K562 (cell line): ENCODE results near the gene LRP6. TPM values are rescaled to one million over a fixed set of nuclear protein-coding genes. Genes with fewer than 3 reads are reported as not detected.

Experiments
- ATAC-seq: fragments of 200-7000 bp; cut with Tn5 transposase; 3 replicates; pipeline ENCODE4 v1.9.1; 2020; ENCODE audit warnings: moderate library complexity
- BruUV-seq: library from RNA; stranded (reverse); fragments of 400-500 nt; replicated peaks from 2 replicates; lab custom pipeline; 2021; lab: Mats Ljungman, UMichigan
- CTCF ChIA-PET: fragments of 300-600 bp; formaldehyde crosslinking; extraction: SDS; loops from one replicate; lab custom pipeline; 2021; ENCODE audit warnings: low intra/inter-chr PET ratio; lab: Yijun Ruan, JAX
- POLR2A ChIA-PET: fragments of 300-600, 350-650 bp; sonication (Branson Sonifier 250); formaldehyde crosslinking; extraction: SDS; loops from one replicate; lab custom pipeline; 2021; ENCODE audit warnings: antibody characterized with exemption, inconsistent platforms; lab: Yijun Ruan, JAX
- DNase-seq, 4 experiments: peaks; one replicate each; pipeline versions ENCODE4 v3.0.0 to v3.0.0-alpha.2; 2011 to 2018; ENCODE audit warnings: low spot score in 3 of 4, mixed read lengths in 3 of 4; ENCODE audit errors: extremely low read depth in 1 of 4
- FAIRE-seq: peaks from 2 replicates; lab custom pipeline; 2011; peaks lifted over from hg19 to GRCh38; lab: Jason Lieb, UNC
- H2AFZ ChIP-seq: 2 replicates; pipeline ENCODE4 v1.6.0; 2011; ENCODE audit warnings: low read depth, low read length, control low read depth, inconsistent platforms
- H3K27ac ChIP-seq: fragments of 200-600 bp; 3 replicates; pipeline ENCODE4 v1.8.0; 2011; ENCODE audit warnings: low read depth, mild to moderate bottlenecking, control low read depth, inconsistent platforms, low read length, moderate library complexity, mixed read lengths; ENCODE audit errors: extremely low read depth
- H3K27me3 ChIP-seq, 2 experiments: fragments of 300-600 bp in 1 of 2; 2 replicates in 1 of 2; 3 replicates in 1 of 2; pipeline versions ENCODE4 v1.6.0 to v1.8.0; 2011; ENCODE audit warnings: inconsistent platforms in 2 of 2, low read length in 2 of 2, mild to moderate bottlenecking in 1 of 2, mixed read lengths in 1 of 2, moderate library complexity in 1 of 2; ENCODE audit not compliant: control insufficient read depth in 2 of 2, insufficient read depth in 2 of 2
- H3K36me3 ChIP-seq: fragments of 300-600 bp; 3 replicates; pipeline ENCODE4 v1.8.0; 2011; ENCODE audit warnings: mild to moderate bottlenecking, low read length, inconsistent platforms; ENCODE audit not compliant: control insufficient read depth, insufficient read depth
- H3K4me1 ChIP-seq, 2 experiments: fragments of 200-600 bp in 1 of 2; replicated peaks in 1 of 2; 2 replicates in 1 of 2; 3 replicates in 1 of 2; pipeline versions ENCODE4 v1.5.1 to v1.8.0; 2011; ENCODE audit warnings: inconsistent platforms in 2 of 2, low read length in 2 of 2, mild to moderate bottlenecking in 1 of 2, mixed read lengths in 1 of 2, moderate library complexity in 1 of 2; ENCODE audit not compliant: control insufficient read depth in 2 of 2, insufficient read depth in 2 of 2
- H3K4me2 ChIP-seq: 2 replicates; pipeline ENCODE4 v1.6.1; 2011; ENCODE audit warnings: low read length, control low read depth, inconsistent platforms, mixed read lengths; ENCODE audit not compliant: insufficient read depth
- H3K4me3 ChIP-seq: fragments of 200-600 bp; sonication (generic), shearing (Covaris generic); 2 replicates; pipeline ENCODE4 v1.5.1; 2016; ENCODE audit warnings: control low read depth, inconsistent platforms
- H3K79me2 ChIP-seq: fragments of 200-600 bp; 3 replicates; pipeline ENCODE4 v1.8.0; 2011; ENCODE audit warnings: low read length, inconsistent platforms; ENCODE audit not compliant: control insufficient read depth, insufficient read depth
- H3K9ac ChIP-seq, 2 experiments: 2 replicates each; pipeline versions ENCODE4 v1.6.0 to v1.6.1; 2011; ENCODE audit warnings: low read depth in 2 of 2, low read length in 2 of 2, control low read depth in 1 of 2, inconsistent platforms in 1 of 2, mild to moderate bottlenecking in 1 of 2, mixed read lengths in 1 of 2; ENCODE audit not compliant: insufficient read depth in 1 of 2
- H3K9me1 ChIP-seq: one replicate; pipeline ENCODE4 v1.6.0; 2011; ENCODE audit warnings: inconsistent platforms, mild to moderate bottlenecking, low read length, moderate library complexity; ENCODE audit not compliant: control insufficient read depth, insufficient read depth
- H3K9me3 ChIP-seq: replicated peaks from 2 replicates; pipeline ENCODE4 v1.5.1; 2011; ENCODE audit warnings: low read depth, low read length, inconsistent platforms; ENCODE audit not compliant: control insufficient read depth, insufficient read depth
- H4K20me1 ChIP-seq: replicated peaks from 2 replicates; pipeline ENCODE4 v1.6.1; 2011; ENCODE audit warnings: low read length, inconsistent platforms, mixed read lengths; ENCODE audit not compliant: control insufficient read depth, insufficient read depth
- DPF2 ChIP-seq: fragments of 450-650 bp; IDR thresholded peaks from 2 replicates; pipeline ENCODE4 v1.6.1; 2016
- ELF4 ChIP-seq: fragments of 450-650 bp; formaldehyde crosslinking; IDR thresholded peaks from 2 replicates; pipeline ENCODE4 v1.4.0; 2022; ENCODE audit warnings: missing genetic modification characterization
- FUS ChIP-seq: fragments of 200-400 bp; formaldehyde crosslinking; optimal IDR thresholded peaks from 2 replicates; pipeline ENCODE3; 2017; ENCODE audit warnings: low read depth, low read length
- GATA2 ChIP-seq: sonication (generic); formaldehyde crosslinking; IDR thresholded peaks from 2 replicates; pipeline ENCODE4 v1.4.0; 2020; ENCODE audit warnings: mild to moderate bottlenecking, missing genetic modification reagents
- MCM7 ChIP-seq, 2 experiments: fragments of 450-650 bp; IDR thresholded peaks; 2 replicates each; pipeline ENCODE4 v1.6.1; 2016 to 2018
- MED1 ChIP-seq: sonication (generic); formaldehyde crosslinking; IDR thresholded peaks from 2 replicates; pipeline ENCODE4 v1.8.1; 2023; ENCODE audit warnings: missing genetic modification reagents, borderline replicate concordance
- MYBL2 ChIP-seq, 2 experiments: fragments of 450-650 bp in 1 of 2; sonication (generic) in 1 of 2; formaldehyde crosslinking in 1 of 2; IDR thresholded peaks; 2 replicates each; pipeline versions ENCODE4 v1.6.1 to v1.8.1; 2017 to 2022; ENCODE audit warnings: borderline replicate concordance in 1 of 2, inconsistent platforms in 1 of 2, low read depth in 1 of 2, mild to moderate bottlenecking in 1 of 2, missing genetic modification reagents in 1 of 2, moderate library complexity in 1 of 2
- OTX1 ChIP-seq: fragments of 450-650 bp; formaldehyde crosslinking; IDR thresholded peaks from 2 replicates; pipeline ENCODE4 v1.4.0; 2022; ENCODE audit warnings: mild to moderate bottlenecking
- PML ChIP-seq: IDR thresholded peaks from 2 replicates; pipeline ENCODE4 v1.6.1; 2012; ENCODE audit warnings: low read length, inconsistent platforms
- PTRF ChIP-seq: fragments of 450-650 bp; IDR thresholded peaks from 2 replicates; pipeline ENCODE4 v1.6.1; 2016; ENCODE audit warnings: mild to moderate bottlenecking, missing genetic modification characterization, missing compliant biosample characterization
- RUNX1 ChIP-seq: sonication (generic); IDR thresholded peaks from 2 replicates; pipeline ENCODE4 v1.6.1; 2016; ENCODE audit warnings: antibody characterized with exemption, low read depth
- SMARCA4 ChIP-seq: fragments of 450-650 bp; IDR thresholded peaks from 2 replicates; pipeline ENCODE4 v1.6.1; 2016
- TGIF2 ChIP-seq: sonication (generic); formaldehyde crosslinking; IDR thresholded peaks from 2 replicates; pipeline ENCODE4 v1.8.1; 2022; ENCODE audit warnings: mild to moderate bottlenecking, missing genetic modification reagents, moderate library complexity
- TRIM24 ChIP-seq, 2 experiments: fragments of 450-650 bp; IDR thresholded peaks; 2 replicates each; pipeline ENCODE4 v1.6.1; 2016
- ZKSCAN8 ChIP-seq: fragments of 200-800 bp; sonication (Bioruptor generic); IDR thresholded peaks from 2 replicates; pipeline ENCODE4 v1.6.1; 2016; ENCODE audit warnings: missing genetic modification characterization, missing compliant biosample characterization
- WGBS: fragments of 100-300 bp; shearing (Covaris generic); methylation state at CpG from one replicate; pipeline ENCODE4 v1.1.6; 2016; ENCODE audit warnings: low coverage, mixed read lengths; ENCODE audit not compliant: insufficient coverage; ENCODE audit errors: missing lambda C conversion rate; 5-methylcytosine and 5-hydroxymethylcytosine counted together
- in situ Hi-C: fragments of 300-500 bp; cut with MboI; formaldehyde crosslinking; loops from 4 replicates; pipeline ENCODE4 v1.15.0; 2018; ENCODE audit warnings: inconsistent platforms, mixed read lengths
- intact Hi-C: fragments of 100-400 bp; cut with micrococcal nuclease; formaldehyde crosslinking; loops from 2 replicates; pipeline ENCODE4 v1.14.2; 2022
- polyA plus RNA-seq, 8 experiments: library from polyadenylated mRNA; depleted of rRNA in 4 of 8; stranded (reverse) in 5 of 8; unstranded in 3 of 8; fragments of >200 nt; fragmentation: Nextera tagmentation in 2 of 8; fragmentation: Illumina TruSeq in 1 of 8; extraction: Ambion mirVana in 2 of 8; extraction: Trizol in 1 of 8; gene quantifications; 2 replicates each; pipeline versions ENCODE4 v1.2.1 to v1.2.3, GENCODE V29; 2011 to 2014; ENCODE audit warnings: inconsistent platforms in 1 of 8, missing spikeins in 1 of 8
- total RNA-seq, 7 experiments: library from RNA; depleted of rRNA in 6 of 7; stranded (reverse); fragments of >200 nt in 6 of 7; fragmentation: Illumina TruSeq in 2 of 7; extraction: Trizol in 2 of 7; gene quantifications; 2 replicates each; pipeline versions ENCODE4 v1.2.1 to v1.2.3, GENCODE V29; 2011 to 2021; ENCODE audit warnings: low replicate concordance in 1 of 7
- TF ChIP-seq, protein P1 (sequence below), 2 experiments: fragments of 450-650 bp in 1 of 2; sonication (generic) in 1 of 2; formaldehyde crosslinking in 1 of 2; IDR thresholded peaks in 1 of 2; conservative IDR thresholded peaks in 1 of 2; 2 replicates each; pipeline versions ENCODE4 v1.6.1 to v1.8.1; 2016 to 2023; ENCODE audit warnings: mild to moderate bottlenecking in 2 of 2, moderate library complexity in 2 of 2, inconsistent platforms in 1 of 2, missing genetic modification reagents in 1 of 2
- TF ChIP-seq, protein P2 (sequence below): fragments of 450-650 bp; IDR thresholded peaks from one replicate; pipeline ENCODE4 v1.6.1; 2018; ENCODE audit warnings: mild to moderate bottlenecking, moderate library complexity; ENCODE audit not compliant: partially characterized antibody

The LRP6 gene
- total and polyA plus RNA-seq, 9 of the 15 experiments (the other 6 are each of a cell fraction or from before 2014, with no cell fraction given): 3.0 to 17.0 (median 10.8) TPM

DNA sequence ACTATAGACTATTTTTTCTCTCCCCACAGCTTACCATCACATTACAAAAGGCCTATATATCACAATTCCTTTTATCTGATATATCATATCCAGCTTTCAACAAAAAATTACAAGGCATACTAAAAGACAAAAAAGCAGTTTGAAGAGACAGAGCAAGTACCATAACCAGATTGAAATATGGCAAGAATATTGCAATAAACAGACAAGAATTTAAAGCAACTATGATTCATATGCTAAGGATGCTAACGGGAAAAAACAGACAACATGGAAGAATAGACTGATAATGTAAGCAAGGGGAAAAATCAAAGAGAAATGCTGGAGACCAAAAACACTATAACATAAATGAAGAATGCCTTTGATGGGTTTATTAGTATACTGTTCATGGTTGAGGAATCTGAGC lies 40.7 kb downstream of the LRP6 start (continued):
- TF ChIP-seq TGIF2 (CRISPR knock-in tag) (no peak), SMARCA4 (no peak)

GRCh38 chr12:12224240-12224940 lies 42.5 kb downstream of the LRP6 start:
- DNase-seq (peak in 2 of 4 experiments; percentile 16 to 33), FAIRE-seq (no peak), ATAC-seq (peak; percentile 72)
- ChIA-PET CTCF (no interaction called here), POLR2A (no interaction called here)
- peaks cover 2 to 5% of the 10 kb centered on the region in 2 experiments; a peak in 3 of 5 replicates for H3K4me1 ChIP-seq
- peaks cover 86% of the 10 kb centered on the region for H3K79me2 ChIP-seq
- no peak overlapping the region for H3K9ac ChIP-seq
- H3K9me3 ChIP-seq: no peaks in the 10 kb centered on the region
- BruUV-seq: no TSS peak
- H2AFZ ChIP-seq: no peak overlapping the region
- H3K9me1 ChIP-seq: no peaks in the 10 kb centered on the region
- H3K27ac ChIP-seq: no peak overlapping the region
- intact Hi-C loops: no loop called here
- H3K36me3 ChIP-seq: no peaks in the 10 kb centered on the region
- no peaks in the 10 kb centered on the region for H3K27me3 ChIP-seq
- H3K4me2 ChIP-seq: no peak overlapping the region
- H4K20me1 ChIP-seq: 0 out of 2 replicates have a peak, but pooled peaks cover 5% of the 10 kb centered on the region
- in situ Hi-C loops: no loop called here
- WGBS: 100% methylated on average over 1 of the region's 2 CpGs
- no peak overlapping the region for H3K4me3 ChIP-seq
- TF ChIP-seq PML (peak; percentile 53; the same call in 1 of the 2 replicates), OTX1 (no peak), FUS (no peak), RUNX1 (no peak), MCM7 (IDR thresholded peaks at IDR 0.05) (no peak), MYBL2 (IDR thresholded peaks at IDR 0.05; ENCODE audit: low read depth) (no peak), MYBL2 (CRISPR knock-in tag; IDR thresholded peaks at IDR 0.05; ENCODE audit: borderline replicate concordance) (no peak), GATA2 (peak; percentile 17; the same call in 1 of the 2 replicates), ELF4 (CRISPR knock-in tag) (no peak), DPF2 (peak; percentile 74), MED1 (CRISPR knock-in tag) (no peak), ZKSCAN8 (CRISPR knock-in tag) (no peak), PTRF (tag) (no peak), TRIM24 (IDR thresholded peaks at IDR 0.05) (peak in 1 of 2 experiments; percentile 60; a peak in 1 of 4 replicates), SMARCA4 (peak; percentile 71)
- TF ChIP-seq, protein P1, sequence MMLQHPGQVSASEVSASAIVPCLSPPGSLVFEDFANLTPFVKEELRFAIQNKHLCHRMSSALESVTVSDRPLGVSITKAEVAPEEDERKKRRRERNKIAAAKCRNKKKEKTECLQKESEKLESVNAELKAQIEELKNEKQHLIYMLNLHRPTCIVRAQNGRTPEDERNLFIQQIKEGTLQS (IDR thresholded peaks at IDR 0.05): no peak
- TF ChIP-seq, protein P1 (CRISPR knock-in tag; conservative IDR thresholded peaks at IDR 0.05): no peak
- TF ChIP-seq, protein P2, sequence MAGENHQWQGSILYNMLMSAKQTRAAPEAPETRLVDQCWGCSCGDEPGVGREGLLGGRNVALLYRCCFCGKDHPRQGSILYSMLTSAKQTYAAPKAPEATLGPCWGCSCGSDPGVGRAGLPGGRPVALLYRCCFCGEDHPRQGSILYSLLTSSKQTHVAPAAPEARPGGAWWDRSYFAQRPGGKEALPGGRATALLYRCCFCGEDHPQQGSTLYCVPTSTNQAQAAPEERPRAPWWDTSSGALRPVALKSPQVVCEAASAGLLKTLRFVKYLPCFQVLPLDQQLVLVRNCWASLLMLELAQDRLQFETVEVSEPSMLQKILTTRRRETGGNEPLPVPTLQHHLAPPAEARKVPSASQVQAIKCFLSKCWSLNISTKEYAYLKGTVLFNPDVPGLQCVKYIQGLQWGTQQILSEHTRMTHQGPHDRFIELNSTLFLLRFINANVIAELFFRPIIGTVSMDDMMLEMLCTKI: no peak
